ENCODE results near the gene EFCAB8. TPM values are rescaled to one million over a fixed set of nuclear protein-coding genes. Genes with fewer than 3 reads are reported as not detected.

Gene EFCAB8
- total and polyA plus RNA-seq, 11 donors: 0.03 to 0.29 (median 0.08) TPM; not detected in 8

GRCh38 chr20:32888636-32889035 is 29.9 kb downstream of the EFCAB8 start:
- Histone ChIP-seq H3K9me3 (no peaks in the 10 kb centered on the region), H3K36me3 (no peaks in the 10 kb centered on the region), H3K27ac (no peak overlapping the region), H3K4me1 (no peaks in the 10 kb centered on the region), H3K27me3 (no peaks in the 10 kb centered on the region), H3K4me3 (no peak overlapping the region)
- WGBS, 4 donors: 93 to 98% (median 96%) methylated on average over 5 of the region's 5 CpGs
- ATAC-seq (no peak), DNase-seq (no peak)
- intact Hi-C loops (cut with DNase I): no loop called here
- no peak for TF ChIP-seq POLR2A (IDR thresholded peaks at IDR 0.05)
- no peak for TF ChIP-seq CTCF (IDR thresholded peaks at IDR 0.05)

- intact Hi-C loops (cut with DNase I): no loop called here
- Histone ChIP-seq H3K27me3 (no peaks in the 10 kb centered on the region), H3K36me3 (no peaks in the 10 kb centered on the region), H3K4me3 (no peak overlapping the region), H3K27ac (no peak overlapping the region), H3K9me3 (no peaks in the 10 kb centered on the region), H3K4me1 (no peaks in the 10 kb centered on the region)
- DNase-seq (no peak), ATAC-seq (no peak)
- WGBS, 4 donors: 60 to 80% (median 80%) methylated on average over 1 to 5 of the region's 5 CpGs
- TF ChIP-seq CTCF (IDR thresholded peaks at IDR 0.05): no peak
- TF ChIP-seq POLR2A (IDR thresholded peaks at IDR 0.05): no peak
These were observed 30.6 kb downstream of the EFCAB8 start for GRCh38 chr20:32889281-32889680.

- intact Hi-C loops (cut with DNase I): loop anchor here in 3 of 10 donors (5.0 to 10.0 kb wide), 2 partner anchors 97 to 99 kb away; no protein-coding TSS in a partner anchor
- TF ChIP-seq CTCF (IDR thresholded peaks at IDR 0.05) (no peak), POLR2A (IDR thresholded peaks at IDR 0.05) (no peak)
- WGBS, 4 donors: 90 to 94% (median 93%) methylated on average over 8 of the region's 8 CpGs
- Histone ChIP-seq H3K36me3 (no peaks in the 10 kb centered on the region), H3K9me3 (no peaks in the 10 kb centered on the region), H3K4me3 (no peak overlapping the region), H3K4me1 (no peaks in the 10 kb centered on the region), H3K27ac (no peak overlapping the region), H3K27me3 (no peaks in the 10 kb centered on the region)
- ATAC-seq (no peak), DNase-seq (no peak)
These were observed 32.8 kb downstream of the EFCAB8 start for GRCh38 chr20:32891491-32891890.

GRCh38 chr20:32891926-32892660 is 33.4 kb downstream of the EFCAB8 start:
- TF ChIP-seq CTCF (IDR thresholded peaks at IDR 0.05) (no peak), POLR2A (IDR thresholded peaks at IDR 0.05) (no peak)
- no peak overlapping the region for H3K4me3 ChIP-seq
- H3K9me3 ChIP-seq: no peaks in the 10 kb centered on the region
- no peak for ATAC-seq
- H3K36me3 ChIP-seq: no peaks in the 10 kb centered on the region
- intact Hi-C loops (cut with DNase I): loop anchor here in 3 of 10 donors (5.0 to 10.0 kb wide), 2 partner anchors 97 to 100 kb away; no protein-coding TSS in a partner anchor
- no peak overlapping the region for H3K27ac ChIP-seq
- H3K4me1 ChIP-seq: no peaks in the 10 kb centered on the region
- H3K27me3 ChIP-seq: no peaks in the 10 kb centered on the region
- WGBS, 4 donors: 87 to 91% (median 89%) methylated on average over 4 of the region's 4 CpGs
- DNase-seq: no peak

Measured in heart left ventricle (tissue), 16 donors.